EH (cell line): ENCODE results near the gene WNT1.

Experiments used
- DNase-seq: peaks from one replicate; pipeline ENCODE4 v3.0.0-alpha.2; 2015; ENCODE audit warnings: low read depth

WNT1 gene

DNA sequence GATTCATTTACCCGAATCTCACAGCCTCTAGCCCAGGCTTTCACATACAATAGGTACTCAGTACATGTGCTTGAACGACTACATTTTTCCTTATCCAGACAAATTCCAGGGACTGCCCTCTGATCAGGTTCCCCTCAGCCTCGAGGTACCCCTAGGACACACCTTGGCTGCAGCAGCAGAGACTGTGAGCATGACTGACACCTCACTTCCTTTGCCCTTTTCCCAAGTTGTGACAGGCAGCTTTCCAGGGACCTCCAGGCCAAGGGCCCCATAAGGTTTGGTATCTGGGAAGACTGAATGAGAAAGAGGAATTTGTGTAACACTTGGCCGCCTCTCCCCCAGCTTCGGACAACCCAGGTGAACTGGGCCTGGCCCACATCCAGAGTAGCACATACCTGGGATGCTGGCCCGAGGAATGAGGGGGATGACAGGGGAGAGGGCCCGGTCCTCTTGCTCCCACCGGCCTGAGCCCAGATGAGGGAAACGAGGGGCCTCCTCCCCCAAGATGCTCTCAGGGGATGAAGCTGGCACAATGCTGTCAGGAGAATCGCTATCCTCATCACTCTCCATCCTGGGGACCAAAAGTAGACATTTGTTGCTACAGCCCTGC is 50.6 kb downstream of the WNT1 start:
- no peak for DNase-seq

- no peak for DNase-seq
These were observed 52.0 kb downstream of the WNT1 start for GRCh38 chr12:49030119-49030518.

DNA sequence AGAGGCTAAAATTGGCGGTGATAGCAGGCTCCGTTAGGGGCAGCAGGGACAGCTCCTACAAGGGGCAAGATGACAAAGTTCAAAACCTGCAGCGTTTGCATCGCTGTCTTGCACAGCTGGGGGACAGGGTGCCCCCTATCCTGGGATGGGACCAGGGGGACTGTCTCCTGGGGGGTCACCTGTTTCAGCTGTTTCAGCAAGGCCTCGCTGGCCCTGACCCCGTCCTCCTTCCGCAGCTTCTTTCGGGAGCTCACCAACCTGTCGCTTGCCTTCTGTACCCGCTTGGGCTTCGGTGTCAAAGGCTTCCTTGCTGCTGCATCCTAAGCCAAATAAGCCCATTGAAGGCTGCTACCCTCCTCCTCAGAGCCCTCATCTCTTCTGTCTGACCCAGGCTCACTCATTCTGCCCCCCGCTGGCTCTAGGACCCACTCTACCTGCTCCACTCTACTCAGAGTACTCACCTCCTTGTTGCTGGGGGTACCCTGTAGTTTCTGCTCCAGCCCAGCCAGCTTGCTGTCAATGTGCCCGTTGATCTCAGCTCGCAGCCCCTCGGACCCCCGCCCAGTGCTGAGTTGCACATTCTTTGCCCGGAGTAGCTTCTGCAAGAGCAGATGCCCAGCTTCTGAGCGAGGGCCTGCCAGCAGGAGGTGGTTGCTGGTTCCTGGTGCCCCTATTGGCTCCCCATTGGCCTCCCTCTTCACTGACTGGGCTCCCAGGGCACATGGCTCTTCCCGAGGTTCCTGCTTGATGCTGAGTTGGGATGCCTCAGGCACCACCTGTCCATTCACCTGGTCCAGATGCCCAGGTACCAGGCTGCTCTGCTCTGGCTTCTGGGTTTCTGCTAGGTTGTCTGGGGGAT is 52.8 kb downstream of the WNT1 start:
- no peak for DNase-seq

- no peak for DNase-seq
These were observed 53.5 kb downstream of the WNT1 start for GRCh38 chr12:49031573-49032161.
